EH (cell line): ENCODE results near the gene WNT9B.
"Not testable (repeated sequence)": the region's sequence is repeated elsewhere in the genome, so short reads cannot be mapped to it uniquely, and the experiment has no call there.

Source experiments
- DNase-seq: peaks from one replicate; pipeline ENCODE4 v3.0.0-alpha.2; 2015; ENCODE audit warnings: low read depth

The WNT9B gene

DNA sequence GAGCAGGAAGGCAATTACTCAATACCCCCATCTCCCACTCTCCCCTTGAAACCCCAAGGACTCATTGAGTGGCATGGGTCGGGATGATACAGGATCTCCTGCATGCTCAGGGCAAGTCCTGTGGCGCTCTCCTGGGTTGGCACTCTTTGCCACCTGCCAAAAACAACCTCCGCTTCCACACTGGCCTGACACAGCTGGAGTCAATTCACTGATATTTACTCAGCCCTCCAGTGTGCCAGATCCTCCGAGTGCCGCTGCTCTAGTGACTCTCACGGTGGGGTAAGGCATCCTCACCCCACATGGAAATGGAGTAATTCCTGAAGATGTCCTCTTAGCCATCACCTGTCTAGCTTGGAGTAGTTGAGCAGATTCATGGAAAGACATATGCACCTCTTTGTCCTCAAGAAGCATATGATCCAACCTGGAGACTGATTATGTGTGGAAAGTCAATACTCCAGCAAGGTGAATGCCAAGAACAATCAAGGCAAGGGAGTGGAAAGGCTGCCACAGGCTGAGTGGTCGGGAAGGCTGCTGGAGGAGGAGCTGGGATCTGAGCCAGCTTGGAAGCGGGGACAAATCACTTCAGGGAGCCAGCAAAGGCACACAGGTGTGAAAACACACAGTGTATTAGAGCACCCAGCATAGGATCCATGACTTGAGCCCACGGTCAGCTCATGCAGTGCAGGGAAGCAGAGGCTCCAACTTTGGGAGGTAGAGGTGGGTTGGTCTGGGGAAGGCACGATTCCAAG lies 59.0 kb downstream of the WNT9B start:
- DNase-seq, result no peak

GRCh38 chr17:46911311-46911710 lies 59.9 kb downstream of the WNT9B start:
- DNase-seq, result no peak

GRCh38 chr17:46915596-46915995 lies 64.2 kb downstream of the WNT9B start:
- no peak for DNase-seq

DNA sequence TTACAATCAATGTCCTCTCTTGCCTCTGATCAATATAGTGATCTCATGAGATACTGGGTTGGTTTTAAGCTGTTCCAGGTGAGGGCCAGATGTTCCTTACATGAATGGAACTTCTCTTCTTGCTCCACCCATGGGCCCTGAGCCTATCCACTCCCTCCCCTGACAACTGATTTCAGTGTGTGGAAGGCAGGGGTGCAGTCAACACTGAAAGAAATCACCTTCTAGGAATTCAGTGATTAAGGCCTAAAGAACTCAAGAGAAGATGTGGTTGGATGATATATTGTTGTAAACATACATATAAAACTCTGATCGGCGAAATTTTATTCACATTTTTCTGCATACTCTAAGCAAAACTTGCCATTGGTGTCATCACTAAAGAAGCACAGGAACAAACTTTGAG lies 64.8 kb downstream of the WNT9B start:
- DNase-seq, result peak; percentile 51

- no peak for DNase-seq
Observed at GRCh38 chr17:46916623-46917022, 65.2 kb downstream of the WNT9B start.

GRCh38 chr17:46917041-46917440 lies 65.7 kb downstream of the WNT9B start:
- DNase-seq, result no peak

GRCh38 chr17:46917516-46917915 lies 66.1 kb downstream of the WNT9B start:
- DNase-seq, result no peak

GRCh38 chr17:46921962-46922361 lies 70.6 kb downstream of the WNT9B start:
- not testable (repeated sequence) for DNase-seq

- DNase-seq, result no peak
Observed at GRCh38 chr17:46922487-46922803, 71.1 kb downstream of the WNT9B start.

DNA sequence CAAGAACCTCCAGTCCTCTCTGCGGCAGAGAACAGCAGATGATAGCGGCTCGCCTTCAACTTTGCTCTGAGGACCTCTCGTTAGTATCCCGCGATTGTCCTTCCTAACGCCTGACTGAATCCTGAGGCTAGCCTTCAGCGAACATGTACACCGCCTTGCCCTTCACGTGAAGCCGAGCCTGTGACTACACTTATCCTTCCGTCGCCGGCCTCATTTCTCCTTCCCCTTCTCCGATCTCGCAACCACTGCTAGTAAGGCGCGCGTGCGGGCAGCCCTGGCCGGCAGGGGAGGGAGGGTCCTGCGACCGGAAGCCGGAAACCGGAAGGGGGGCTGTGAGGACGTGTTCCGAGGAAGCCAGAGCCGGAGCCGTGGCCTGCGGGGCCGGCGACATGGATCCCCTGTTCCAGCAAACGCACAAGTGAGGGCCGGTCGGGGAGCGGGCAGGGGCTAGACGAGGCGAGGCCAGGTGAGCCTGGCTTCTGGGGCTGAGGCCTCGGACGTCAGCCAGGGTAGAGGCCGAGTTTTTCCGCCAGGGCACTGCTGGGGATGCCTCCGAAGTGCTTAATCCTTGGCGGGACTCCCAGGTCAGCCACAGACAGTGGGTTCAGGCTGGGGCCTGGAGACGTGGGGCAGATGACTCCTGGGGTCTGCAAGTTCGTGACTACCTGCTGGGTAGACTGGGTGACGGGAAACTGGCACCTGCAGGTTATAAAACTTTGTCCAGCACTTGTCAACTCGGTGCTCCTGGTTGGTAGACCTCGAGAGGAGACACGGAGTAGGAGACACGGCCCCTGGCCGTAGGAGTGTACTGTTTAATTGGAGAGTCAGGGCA lies 71.6 kb downstream of the WNT9B start, which contains the start of gene GOSR2:
Gene GOSR2, plus strand, starts transcription at position 357 of the 832 bp plus-strand sequence. Its CDS starts 33 bp downstream, at position 390.
- DNase-seq, result peak; percentile 90

DNA sequence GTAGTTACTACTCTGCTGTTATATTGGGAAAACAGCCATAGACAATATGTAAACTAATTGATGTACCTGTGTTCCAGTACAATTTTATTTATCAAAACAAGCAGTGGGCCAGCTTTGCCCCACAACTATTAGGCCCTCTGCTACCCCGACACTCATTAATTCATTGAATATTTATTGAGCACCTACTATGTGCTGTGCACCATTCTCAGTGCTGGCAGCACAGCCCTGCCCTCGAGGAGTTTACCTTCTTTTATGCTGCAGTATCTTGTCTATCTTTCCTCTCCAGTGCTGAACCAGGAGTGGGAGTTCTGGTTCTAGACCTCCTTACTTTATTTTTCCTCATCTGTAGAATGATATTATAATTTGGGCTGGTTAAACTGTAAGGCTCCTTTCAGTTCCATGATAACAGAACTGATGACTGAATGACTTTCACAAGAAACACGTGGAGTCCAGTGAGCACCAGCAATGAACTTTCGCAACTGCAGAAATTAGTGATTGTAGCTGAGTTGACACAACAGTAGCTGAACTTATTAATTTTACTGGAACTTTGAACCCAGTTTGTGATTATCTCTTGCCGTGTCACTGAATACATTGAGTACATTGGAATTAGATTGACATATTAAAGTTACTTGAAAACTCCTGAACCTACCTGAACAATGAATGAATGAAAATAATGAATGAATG lies 73.9 kb downstream of the WNT9B start:
- DNase-seq, result no peak

GRCh38 chr17:46928467-46929261 lies 77.3 kb downstream of the WNT9B start:
- peak; percentile 22 for DNase-seq

GRCh38 chr17:46929413-46929812 lies 78.0 kb downstream of the WNT9B start:
- DNase-seq, result peak; percentile 94

- DNase-seq, result no peak
Observed at GRCh38 chr17:46930051-46930450, 78.7 kb downstream of the WNT9B start.

DNA sequence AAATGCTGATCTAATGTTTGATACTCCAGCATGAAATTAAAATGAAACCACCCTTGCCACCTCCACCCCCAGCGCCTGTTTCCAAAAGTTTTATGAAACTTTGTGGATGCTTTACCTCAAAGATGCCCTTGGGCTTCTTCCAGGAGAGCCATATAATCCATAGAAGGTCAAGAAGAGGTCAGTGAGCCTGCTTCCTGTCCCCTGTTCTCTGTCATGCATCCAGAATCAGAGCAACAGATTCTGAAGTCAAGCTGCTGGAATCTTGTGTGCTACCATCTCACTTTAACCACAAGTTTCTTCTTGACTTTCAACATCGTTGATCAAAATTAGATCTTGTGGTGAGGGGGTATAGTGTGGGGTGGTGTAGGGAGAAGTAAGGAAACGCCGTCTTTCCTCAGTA lies 80.2 kb downstream of the WNT9B start:
- DNase-seq, result no peak

- no peak for DNase-seq
Observed at GRCh38 chr17:46935658-46936266, 84.4 kb downstream of the WNT9B start.
